Stimulated activated naive CD8-positive, alpha-beta T cell treated with anti-CD3 and anti-CD28 coated beads, Interleukin-15, Interleukin-2, amounts not matched to agents 100 U/mL and 50 U/mL, for 24 hours (primary cell): ENCODE results near the gene CHST11.
"Not testable (repeated sequence)": the region's sequence is repeated elsewhere in the genome, so short reads cannot be mapped to it uniquely, and the experiment has no call there.

ENCODE experiments used
- ATAC-seq: fragments of 150-1000 bp; cut with Tn5 transposase; one replicate; pipeline ENCODE4 v1.10.0; 2021
- DNase-seq: peaks from one replicate; pipeline ENCODE4 v3.0.0; 2021

Gene CHST11

GRCh38 chr12:104806194-104806593 is 349.4 kb downstream of the CHST11 start:
- not testable (repeated sequence) for ATAC-seq, DNase-seq

GRCh38 chr12:104809251-104809650 is 352.5 kb downstream of the CHST11 start:
- DNase-seq: no peak

GRCh38 chr12:104809706-104810385 is 353.1 kb downstream of the CHST11 start:
- ATAC-seq (no peak), DNase-seq (no peak)

More at GRCh38 chr12:104809251-104809650, 352.5 kb downstream of the CHST11 start:
- ATAC-seq: no peak
